Esophagus squamous epithelium (tissue), 4 donors: ENCODE data around the gene LRRC43.

Experiments used
- CTCF ChIP-seq, 6 experiments: fragments of 450-650 bp in 4 of 6; fragments of 200-600 bp in 2 of 6; sonication (generic) in 2 of 6; IDR thresholded peaks; one replicate each; pipeline ENCODE4 v1.5.1; 2016 to 2019; ENCODE audit warnings: antibody characterized with exemption in 6 of 6, mild to moderate bottlenecking in 4 of 6, moderate library complexity in 4 of 6
- POLR2A ChIP-seq, 4 donors: fragments of 450-650 bp; IDR thresholded peaks; one replicate each; pipeline ENCODE4 v1.6.1; 2017; ENCODE audit warnings: antibody characterized with exemption in 4 of 4, mild to moderate bottlenecking in 4 of 4, moderate library complexity in 3 of 4

- TF ChIP-seq POLR2A (IDR thresholded peaks at IDR 0.05) = no peak
- no peak for TF ChIP-seq CTCF (IDR thresholded peaks at IDR 0.05)
Observed at GRCh38 chr12:122200541-122201175, 17.7 kb downstream of the LRRC43 start.
